HG03432 (cell line): Measurements from ENCODE around the gene SCUBE1.
A peak's percentile ranks its signal among the peaks of the same experiment; 100 is the strongest.

Experiments
- ATAC-seq: cut with Tn5 transposase; IDR thresholded peaks from one replicate; pipeline ENCODE4 v1.9.1; 2021; ENCODE audit warnings: mild to moderate bottlenecking, moderate library complexity; ENCODE audit not compliant: unreplicated experiment

The SCUBE1 gene

DNA sequence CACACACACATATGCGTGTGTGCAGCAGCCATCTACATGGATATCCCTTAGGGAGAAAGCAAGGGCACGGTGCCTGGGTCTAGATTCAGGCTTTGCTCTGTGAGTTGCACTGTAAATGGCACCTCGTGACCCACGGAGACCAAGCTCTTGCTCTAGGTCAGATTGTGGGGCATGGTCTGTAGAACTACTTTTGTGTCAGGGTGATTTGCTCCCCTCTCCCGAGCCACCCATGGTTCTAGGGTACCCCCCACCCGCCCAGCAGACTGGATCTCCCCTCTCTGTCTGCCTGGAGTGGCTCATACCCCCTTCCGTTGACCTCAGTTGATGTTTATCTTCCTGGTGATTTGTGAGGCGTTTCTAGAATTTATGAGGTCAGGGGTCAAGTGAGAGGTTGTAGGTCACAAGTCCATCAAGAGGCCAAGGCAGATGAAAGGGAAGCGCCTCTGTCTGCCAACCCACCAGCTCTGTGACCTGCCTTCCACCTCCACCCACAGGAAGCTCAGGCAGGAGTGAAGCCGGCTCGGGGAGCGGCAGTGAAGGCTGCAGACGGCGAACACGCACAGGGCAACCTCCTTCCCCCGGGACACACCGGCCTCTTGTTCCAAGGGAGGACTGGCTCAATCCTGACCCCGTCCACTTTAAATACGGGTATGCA is 80.1 kb downstream of the SCUBE1 start:
- peak; percentile 34 for ATAC-seq

DNA sequence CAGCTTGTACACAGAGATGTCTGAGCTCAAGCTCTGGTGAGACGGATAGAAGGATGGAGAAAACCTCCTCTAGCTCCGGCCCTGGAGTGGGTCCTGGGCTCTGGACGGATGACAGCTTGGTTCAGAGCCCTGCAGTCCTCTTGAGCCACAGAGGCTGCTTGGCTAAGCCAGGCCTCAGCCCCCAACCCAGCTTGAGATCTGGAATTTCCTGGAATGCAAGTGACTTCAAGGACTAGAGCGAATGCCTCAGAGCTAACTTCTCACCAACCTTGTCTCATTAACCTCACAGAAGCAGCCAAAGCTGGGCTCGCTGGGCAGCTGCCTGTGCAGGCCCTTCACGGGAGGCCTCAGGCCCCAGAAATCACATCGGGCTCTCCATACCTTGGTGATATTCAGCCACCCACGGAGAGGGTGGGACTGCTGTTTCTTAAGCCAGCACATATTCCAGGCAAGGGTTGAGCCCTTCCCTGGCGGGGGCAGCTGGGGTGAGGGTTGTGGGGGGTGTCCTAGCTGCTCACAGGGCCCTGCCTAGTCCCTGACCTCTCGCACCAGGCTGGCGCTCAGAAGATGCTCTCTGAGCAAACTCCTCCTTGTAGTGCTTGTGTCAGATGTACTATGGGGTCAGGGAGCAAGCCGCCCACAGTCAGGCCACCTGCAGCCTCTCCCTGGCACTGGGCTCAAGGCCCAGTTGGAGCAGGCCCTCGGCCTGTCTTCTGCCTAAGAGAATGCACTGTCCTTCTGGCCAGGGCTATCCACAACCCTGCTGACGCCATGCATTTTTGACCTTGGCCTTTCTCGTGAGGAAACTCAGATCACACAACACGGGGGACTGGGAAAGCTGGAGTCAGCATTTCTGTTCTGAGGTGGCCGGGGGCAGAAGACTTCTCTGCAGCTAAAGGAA is 82.6 kb downstream of the SCUBE1 start:
- ATAC-seq: no peak

DNA sequence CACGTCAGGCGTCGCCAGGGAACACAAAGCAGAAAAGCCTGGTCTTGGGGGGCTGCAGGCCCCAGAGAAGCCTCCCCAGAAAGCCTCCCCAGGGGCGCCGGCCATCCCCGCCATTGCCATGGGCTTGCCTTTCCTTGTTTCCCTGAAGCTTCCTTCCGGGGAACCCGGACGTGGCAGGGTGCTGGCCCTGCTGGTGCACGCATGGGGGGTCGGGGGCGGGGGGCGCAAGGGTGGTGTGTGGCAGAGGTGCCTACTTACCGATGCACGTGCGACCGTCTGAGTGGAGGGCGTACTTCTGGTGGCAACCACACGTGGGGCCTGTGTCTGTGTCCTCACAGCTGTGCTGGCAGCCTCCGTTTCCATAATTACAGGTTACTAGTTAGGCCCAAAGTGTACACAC is 85.2 kb downstream of the SCUBE1 start:
- no peak for ATAC-seq

DNA sequence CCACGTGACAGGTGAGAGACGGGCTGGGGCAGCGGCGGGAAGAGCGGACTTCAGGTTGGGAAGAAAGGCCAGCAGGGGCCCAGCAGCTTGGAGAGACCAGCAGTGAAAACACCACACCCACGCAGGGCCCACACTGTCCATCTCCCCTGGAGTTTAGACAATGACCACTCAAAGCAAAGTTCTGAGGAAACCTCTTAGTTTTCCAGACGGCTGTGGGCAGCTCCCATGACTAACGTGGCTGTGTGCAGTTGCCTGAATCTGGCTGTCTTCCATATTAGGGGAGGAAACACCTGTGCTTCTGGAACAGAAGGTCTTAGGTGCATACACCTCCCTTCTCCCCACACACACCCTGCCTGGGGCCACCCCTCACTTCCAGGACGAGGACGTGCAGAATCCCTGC is 85.6 kb downstream of the SCUBE1 start:
- ATAC-seq: no peak

DNA sequence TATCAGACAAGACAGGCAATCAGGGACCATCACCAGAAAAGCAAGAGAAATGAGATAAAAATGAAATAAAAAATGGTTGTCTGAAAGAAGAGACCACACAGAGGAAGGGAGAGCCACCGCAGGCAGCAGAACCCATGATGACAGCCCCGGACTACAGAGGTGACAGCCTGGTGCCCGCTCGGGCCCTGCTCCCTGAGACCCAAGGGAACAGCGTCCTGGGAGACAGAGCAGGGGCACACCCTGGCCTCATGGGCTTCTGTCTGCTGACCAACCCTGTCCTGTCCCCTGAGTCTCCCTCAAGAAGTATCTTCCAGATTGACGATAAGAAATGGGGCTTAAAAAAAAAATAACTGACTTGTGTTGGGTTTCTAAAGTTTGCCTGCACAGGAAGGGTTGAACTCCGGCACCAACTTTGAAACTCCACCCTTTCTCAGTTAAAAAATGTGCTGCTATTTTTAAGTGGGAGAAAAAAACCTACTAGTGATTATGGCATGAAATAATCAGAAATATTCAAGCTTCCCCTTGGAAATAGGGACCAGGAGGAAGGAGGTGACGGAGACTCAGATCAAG is 86.1 kb downstream of the SCUBE1 start:
- ATAC-seq: no peak

DNA sequence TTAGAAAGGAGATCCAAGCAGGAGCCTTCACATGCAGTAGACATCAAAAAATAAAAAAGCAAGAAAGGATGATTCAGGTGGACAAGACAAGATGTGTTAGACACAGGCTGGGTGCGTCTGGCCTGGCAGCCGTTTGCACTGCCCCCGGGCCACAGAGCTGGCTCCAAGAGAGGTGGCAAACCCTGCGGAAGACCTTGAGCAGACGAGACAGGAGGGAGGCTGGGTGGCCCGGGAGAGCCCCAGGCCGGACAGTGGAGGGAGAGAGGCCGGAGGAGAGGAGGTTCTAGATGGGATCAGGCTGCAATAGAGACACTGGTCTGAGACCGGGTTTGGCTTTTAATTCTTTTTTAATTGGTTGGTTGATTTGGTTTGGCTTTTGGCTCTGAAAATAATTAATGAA is 86.6 kb downstream of the SCUBE1 start:
- no peak for ATAC-seq

DNA sequence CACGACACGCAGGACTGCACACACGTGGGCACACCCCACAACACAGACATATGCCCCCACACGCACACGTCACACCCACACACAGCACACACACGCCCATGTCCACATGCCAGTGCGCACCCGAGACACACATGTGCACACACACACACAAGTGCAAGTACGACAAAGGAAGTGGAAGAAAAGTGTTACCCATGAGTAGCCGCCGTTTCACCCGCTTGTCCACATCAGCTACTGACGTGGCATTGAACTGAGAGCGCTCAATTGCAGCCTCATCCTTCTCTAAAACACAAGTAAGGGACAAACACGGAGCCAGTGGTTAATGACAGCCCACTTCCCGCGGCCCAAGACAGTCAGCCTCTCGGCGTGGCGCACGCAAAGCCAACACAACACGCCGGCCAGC is 87.9 kb downstream of the SCUBE1 start:
- ATAC-seq: no peak

DNA sequence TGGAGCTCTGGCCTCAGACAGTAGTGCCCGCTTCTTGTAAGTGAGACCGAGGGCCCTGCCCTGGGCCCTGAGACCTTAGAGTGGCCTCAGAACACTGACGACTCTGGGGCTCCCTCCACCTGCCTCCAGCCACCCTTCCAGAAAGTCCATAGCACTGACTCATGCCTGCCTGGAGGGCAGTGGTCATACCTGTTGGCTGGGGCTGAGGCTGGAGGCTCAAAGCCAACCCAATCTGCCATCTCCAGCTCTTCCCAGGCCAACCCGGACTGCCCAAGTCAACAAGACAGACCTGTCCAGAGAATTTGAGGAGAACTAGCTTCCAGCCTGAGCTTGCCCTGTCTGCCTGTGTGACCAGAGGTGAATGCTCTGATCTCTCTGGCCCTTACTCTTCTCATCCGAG is 89.3 kb downstream of the SCUBE1 start:
- ATAC-seq: no peak

DNA sequence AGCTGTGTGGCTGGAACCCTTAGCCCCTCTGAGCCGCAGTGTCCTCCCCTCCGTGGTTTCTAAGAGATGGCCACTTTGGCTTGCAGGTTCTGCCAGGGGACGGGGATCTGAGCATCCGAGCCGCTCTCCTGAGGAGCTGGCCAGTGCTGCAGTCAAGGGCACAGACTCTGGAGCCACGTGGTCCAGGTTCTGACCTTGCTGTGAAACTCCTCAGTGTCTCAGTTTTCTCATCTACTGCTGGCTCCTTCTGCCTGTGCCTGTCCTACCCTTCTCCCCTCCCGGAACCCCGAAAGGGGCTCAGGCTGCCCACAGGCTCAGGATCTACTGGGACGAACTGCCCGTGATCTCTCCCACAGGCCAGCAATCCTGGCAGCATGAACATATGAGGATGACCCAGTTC is 90.9 kb downstream of the SCUBE1 start:
- no peak for ATAC-seq

DNA sequence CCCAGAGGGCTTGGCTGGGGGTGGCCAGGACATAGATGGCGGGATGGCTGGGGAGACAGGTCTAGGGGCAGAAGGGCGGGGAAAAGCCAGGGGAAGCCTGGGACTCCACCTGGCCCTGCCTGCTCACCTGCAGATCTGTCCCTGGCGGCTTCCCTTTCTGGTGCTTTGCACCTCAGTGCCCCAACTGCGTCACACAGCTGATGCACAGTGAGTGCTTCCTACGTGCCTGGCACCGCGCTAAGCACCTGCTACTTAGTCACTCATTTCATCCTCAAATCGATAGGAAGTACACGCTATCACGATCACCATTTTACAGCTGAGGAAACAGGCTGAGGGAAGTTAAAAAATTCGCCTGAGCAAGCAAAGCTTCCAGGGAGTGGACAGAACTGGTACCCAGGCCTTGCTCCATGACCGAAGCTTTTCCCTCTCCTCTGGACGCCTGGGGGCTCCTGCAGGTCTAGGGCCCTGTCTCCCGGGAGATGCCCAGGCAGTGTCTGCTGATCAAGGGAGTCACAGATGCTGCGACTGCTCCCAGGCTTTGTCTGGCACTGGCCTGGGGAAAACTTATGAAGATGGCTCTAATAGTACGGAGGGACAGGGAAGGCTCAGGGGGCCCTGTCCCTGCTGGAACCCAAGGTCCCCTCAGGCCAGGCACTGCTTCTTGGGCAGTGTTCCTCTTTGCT is 93.2 kb downstream of the SCUBE1 start:
- ATAC-seq: no peak

DNA sequence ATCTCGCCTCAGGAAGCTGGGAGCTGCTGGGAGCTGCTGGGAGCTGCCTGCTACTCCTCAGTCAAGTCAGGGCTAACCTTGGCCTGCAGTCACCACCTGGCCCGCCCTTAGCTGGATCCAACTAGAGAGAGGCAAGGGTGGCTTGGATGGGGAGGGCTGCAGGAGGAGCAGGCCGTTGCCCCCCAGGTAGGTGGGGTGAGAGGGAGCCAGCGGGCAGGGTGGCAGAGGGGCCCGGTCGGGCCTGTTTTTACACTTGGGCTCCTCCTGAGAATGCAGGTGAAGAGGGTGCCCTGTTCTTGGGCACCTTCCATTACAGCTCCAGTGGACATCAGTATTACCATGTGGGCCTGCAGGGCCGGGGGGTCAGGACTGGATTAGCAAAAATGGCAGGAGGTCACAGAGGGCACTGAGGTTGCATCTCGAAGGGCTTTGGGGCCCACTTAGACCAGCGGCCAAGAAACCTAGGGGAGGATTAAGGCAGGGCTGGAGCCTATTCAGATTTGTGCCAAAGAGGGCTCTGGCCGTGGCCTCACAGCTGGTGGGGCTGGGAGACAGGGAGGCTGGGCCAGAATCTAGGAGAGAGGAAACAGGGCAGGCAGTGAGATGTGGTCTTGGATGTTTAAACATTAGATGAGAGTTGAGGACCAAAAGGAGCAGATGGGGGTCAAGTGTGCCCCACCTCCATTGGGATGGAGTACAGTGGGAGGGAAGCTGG is 95.5 kb downstream of the SCUBE1 start:
- ATAC-seq: no peak

DNA sequence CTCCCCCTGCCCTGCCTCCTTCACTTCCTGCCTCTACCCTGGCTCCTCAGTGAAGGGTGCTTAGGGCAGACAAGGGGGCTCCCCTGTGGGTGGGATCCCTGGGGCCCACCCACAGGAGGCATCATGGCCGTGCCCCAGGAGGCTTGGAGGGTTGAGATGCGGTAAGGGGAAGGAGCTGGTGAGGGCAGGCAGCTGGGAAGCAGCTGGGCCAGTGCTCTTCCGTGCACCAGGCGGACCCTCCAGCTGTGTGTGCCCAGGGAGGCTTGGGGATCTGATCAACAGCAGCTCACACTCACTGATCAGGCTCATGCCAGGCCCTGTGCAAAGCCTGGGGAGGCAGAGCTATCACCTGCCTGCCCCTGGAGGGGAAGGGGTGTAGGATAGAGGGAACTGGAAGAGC is 97.0 kb downstream of the SCUBE1 start:
- ATAC-seq: no peak

DNA sequence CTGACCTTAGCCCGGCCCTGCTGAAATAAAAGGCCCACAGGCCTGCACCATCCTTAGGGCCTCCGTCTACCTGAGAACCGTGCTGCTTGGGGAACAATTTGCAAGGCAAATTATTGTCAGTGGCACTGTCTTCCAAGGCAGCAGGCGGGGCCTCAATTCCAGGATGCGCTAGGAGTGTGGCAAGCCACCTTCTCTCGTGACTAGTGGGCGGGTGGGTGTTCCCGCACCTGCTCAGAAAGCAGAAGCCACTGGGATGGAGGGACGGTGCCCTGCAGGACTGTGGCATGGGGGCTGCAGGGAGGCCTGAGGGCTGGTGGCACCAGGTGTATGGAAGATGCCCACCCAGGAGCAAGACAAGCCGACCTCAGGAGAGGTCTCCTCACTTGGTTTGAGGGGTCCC is 97.5 kb downstream of the SCUBE1 start:
- ATAC-seq: no peak

DNA sequence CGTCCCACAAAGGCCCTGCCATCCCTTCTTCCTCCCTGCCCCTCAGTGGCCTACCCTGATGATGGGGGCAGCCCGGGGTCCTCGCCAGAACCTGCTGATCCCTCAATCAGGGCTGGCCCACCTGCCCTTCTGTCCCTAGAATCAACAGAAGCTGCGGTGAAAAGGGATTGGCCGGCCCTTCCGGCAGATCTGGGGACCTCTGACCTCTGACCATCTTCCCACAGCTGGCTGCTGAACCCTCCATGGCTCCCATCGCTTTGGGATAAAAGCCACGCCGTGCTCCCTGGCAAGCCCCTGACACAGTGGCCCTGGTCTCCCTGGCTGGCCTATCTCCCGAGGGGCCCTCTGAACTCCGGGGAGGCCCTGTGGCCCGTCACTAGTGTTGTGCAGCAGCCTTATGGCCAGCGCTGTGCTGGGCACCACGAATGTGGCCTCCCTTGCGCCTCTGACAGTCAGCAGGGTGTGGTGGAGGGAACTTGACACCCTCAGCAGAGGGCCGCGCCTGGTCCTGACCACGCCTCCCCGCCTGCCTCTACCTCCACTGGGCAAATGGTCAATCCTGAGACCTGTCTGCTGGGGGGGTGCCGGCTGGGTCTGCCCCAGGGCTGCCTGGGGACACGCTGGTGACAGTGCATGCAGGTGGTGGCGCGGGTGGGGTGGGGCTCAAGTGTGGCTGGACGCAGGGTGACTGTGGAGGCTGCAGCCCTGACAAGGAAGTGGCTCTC is 98.2 kb downstream of the SCUBE1 start:
- ATAC-seq: no peak

DNA sequence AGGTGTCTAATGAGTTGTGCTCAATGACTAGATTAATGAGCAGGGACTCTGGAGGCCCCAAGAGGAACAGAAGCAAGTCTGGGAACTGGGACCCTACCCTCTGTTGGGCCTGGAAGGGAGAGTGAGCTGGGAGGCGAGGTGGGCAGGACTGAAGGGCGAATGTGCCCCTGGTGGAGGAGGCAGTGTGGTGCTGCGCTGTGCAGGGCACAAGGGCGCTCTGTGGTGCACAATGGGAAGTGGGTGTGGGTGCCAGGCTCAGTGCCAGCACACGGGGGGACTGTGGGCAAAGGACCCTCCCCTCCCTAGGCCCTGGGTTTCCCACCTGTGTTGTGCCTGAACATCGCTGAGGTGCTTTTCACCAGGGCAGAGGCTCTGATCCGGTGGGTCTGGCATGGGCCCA is 98.8 kb downstream of the SCUBE1 start:
- no peak for ATAC-seq

DNA sequence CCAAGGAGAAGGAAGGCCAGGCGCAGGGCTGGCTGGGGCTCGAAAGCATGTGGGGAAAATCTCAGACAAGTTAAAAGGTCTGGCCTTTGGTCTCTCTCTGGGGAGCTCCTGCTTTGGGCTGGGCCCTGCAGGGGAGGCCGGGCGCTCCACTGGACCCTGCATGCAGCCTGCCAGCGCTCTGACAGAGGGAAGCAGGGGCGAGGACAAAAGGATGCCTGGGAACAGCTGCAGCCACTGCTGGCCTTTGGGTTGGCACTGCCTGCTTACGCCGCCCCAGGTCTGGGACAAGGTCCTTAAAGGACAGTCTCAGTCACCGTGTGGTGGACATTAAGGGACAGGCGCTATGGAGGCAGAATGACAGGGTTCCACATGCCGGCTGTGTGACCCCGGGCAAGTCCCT is 99.8 kb downstream of the SCUBE1 start:
- ATAC-seq: no peak

DNA sequence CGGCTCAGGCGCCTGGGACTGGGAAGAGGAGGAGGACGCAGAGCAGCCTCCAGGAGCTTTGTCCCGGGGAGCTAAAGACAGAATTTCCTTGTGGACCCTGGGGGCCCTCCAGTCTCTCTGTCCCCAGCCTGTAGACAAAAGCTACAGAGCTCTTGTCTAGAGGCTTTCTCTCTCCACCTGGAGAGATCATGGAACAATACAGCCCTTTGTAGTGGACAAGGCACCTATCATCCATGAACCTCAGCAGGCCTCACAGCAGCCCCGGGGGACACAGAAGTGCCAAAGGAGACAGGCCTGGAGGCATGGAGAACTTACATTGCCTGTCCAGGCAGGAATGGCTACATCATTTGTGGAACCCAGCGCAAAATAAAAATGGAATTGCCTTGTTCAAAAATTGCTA is 100.5 kb downstream of the SCUBE1 start:
- ATAC-seq: no peak

DNA sequence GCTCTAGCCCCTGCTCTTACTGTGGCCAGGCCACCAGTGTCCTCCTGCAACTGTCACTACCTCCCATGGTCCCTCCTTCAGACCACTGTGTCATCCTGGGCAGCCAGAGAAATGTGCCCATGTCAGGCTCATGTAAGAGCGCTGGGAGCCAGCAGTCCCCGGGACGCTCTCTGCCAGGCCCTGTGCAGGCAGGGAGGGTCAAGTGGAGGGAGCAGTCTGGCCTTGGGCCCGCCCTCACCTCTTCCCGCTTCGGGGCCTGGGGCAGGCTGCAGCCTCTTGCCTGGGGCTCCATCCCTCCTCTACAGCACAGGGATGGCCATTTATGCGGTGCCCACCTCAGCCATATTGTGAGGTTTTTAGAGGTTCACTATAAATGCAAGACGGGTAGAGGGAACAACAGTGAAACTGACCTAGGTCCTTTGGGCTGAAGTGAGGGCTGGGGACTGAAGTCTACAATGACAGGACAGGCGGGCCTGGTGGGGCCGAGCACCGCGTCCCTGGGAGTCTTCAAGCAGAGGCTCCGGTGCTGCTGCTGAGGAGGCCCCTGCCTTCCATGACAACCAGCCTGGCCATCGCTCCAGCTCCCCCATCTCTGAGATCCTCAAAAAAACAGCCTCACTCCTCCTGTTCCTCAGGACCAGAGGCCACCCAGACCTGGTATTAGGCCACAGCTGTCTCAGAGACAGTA is 101.3 kb downstream of the SCUBE1 start:
- no peak for ATAC-seq

DNA sequence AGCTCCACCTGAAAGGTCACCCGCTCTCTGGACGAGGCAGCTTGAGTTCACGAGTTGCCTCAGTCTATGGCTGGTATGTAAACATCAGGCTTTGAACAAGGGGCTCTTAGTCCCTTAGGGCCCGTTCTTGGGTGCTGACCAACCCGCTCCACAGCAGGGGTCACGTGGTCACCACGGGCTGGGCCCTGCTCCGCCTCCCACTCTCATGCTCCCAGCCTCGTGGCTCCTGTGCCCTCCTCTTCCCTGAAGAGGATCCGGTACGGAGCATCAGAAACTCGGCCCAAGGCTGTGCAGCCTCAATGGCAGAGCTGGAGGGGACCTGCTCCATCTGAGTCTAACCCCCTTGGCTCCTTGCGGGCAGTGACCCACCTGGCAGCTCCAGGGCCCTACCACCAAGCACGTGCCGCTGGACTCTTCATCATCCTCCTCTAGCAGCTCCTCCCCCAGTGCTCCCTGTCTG is 102.0 kb downstream of the SCUBE1 start:
- no peak for ATAC-seq

DNA sequence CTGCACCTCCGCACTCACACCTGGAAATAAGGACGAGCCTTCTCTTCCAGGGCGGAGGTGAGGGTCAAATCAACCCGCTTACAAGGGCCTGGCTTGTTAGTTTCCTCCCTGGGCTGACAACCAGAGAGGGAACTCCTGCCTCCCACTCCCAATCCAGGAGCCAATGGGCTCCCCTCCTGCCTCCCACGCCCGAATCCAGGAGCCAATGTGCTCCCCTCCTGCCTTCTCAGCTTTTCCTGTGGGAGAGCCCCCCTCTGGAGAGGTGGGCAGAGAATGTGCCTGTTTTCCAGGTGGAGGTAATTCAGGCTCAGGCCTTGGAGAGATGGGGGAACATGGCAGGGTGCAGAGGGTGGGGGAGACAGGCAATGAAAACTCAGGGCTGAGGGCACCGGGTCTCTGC is 102.6 kb downstream of the SCUBE1 start:
- no peak for ATAC-seq
